Colon (tissue), 2 donors: ENCODE results near the gene TUBA3D.
"Not testable (repeated sequence)": the region's sequence is repeated elsewhere in the genome, so short reads cannot be mapped to it uniquely, and the experiment has no call there.

Experiments used
- FAIRE-seq: peaks from 2 replicates; lab custom pipeline; 2012; peaks lifted over from hg19 to GRCh38; lab: Jason Lieb, UNC
- donor health status: control.
- donor health status: control.

The TUBA3D gene

DNA sequence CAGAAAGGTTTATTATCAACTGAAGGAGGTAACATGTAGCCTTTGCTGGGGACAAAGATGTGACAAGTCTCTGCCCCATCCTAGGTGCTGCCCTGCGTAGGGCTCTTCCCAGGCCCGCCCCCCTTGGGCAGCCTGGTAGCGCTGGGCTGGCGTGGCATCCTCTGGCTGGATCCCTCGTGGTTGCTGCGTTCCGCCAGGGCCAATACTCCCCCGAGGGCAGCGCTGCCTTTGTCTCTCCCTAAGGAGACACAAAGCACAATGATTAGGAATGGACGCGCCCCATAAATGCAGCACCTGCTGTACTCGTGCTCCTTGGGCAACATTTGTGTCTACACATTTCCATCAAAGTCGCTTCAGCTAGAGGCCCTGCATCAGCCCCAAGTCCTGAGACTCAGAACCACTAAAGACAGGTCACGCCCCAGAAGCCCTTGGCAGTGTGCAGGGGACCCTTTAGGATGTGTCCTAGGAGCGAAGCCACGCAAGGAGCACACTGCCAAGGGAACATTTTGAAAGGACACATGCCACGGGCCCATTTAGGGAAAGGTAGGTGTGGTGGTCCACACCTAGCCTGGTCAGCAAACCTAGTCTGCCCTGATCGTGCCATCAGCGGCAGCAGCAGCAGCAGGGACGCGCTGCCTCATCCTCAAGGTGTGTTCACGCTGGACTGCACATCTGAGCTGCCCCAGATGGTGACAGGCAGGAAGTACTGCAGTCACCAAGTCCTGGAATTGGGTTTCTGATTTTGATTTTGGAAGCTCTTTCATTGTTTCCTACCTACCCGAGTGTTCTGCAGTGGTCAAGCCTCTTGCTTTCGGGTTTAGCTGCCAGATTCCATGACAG is 8.3 kb downstream of the TUBA3D start:
- not testable (repeated sequence) for FAIRE-seq

DNA sequence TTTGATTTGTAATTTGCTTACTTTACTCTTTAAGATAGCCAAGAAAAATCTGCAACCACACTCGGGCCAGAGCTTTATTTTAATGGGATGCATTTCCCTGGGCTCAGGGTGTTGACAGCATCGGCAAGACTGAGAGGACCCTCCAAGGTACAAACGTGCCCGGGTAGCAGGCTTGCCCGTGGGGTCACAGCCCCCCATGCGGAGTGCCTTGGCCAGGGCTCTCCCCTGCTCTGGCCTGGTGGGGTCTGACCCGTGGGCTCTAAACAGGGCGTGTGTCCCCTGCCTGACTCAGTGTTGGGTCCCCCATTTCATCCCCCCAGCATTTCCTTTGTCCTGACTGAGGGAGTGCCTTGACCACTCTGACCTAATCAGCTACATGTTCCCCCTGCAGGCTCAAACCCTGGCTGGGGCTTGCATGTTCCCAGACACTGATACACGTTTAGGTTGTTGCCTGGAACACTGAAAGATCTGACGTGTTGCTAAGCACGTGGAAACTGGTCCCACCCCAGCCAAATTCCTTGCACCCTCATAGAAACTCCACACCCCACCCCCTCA is 9.1 kb downstream of the TUBA3D start:
- FAIRE-seq = not testable (repeated sequence)

- not testable (repeated sequence) for FAIRE-seq
These were observed 10.4 kb downstream of the TUBA3D start for GRCh38 chr2:131486201-131486902.

GRCh38 chr2:131488306-131489205 is 12.6 kb downstream of the TUBA3D start:
- no peak for FAIRE-seq

DNA sequence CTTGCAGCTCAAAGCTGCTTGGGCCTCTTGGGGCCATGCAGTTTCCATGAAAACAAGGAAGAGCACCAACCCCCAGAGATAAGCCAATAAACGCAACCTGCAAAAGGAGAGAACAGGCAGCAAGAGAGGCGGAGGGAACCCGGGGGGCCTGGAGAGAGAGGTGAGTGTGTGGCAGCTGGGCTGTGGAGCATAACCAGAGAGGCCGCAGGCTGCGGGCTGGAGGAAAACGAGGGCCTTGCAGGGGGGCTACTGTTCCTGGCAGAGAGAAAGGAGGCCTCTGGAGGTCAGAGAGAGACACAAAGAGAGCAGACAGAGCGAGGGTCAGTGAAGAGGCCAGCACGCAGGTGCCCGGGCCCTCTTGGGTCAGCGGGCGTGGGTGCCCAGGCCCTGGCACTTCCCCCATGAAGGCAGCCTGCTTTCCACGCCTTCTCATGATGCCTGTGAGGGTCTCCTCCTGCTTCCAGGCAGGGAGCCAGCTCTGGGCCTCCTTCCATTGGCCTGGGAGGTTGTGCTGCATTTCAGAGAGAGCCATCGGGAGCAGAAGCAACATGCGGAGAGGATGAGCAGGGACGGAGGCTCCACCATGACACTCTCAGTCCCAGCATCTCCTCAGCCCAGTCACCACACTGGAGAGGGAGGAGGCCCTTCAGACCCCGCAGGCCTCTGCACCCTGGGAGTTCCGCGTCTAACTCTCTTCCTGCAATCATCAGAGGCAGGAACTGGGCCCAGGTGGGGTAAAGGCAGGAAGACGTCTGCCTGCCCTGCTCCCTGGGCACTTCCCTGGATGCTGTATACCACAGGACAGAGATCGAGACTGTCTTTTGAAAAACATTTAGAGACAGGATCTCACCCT is 14.9 kb downstream of the TUBA3D start:
- FAIRE-seq = not testable (repeated sequence)

GRCh38 chr2:131491469-131491836 is 15.5 kb downstream of the TUBA3D start:
- FAIRE-seq = not testable (repeated sequence)

GRCh38 chr2:131492015-131492417 is 16.1 kb downstream of the TUBA3D start, which contains the start of gene MZT2A:
TSS of gene MZT2A (minus strand) at chr2:131492397. CDS start at chr2:131492376, 21 bp downstream.
- not testable (repeated sequence) for FAIRE-seq

- no peak for FAIRE-seq
These were observed 16.7 kb downstream of the TUBA3D start for GRCh38 chr2:131492418-131493198.

GRCh38 chr2:131493199-131493968 is 17.5 kb downstream of the TUBA3D start:
- no peak for FAIRE-seq

GRCh38 chr2:131495506-131495905 is 19.6 kb downstream of the TUBA3D start:
- FAIRE-seq = not testable (repeated sequence)

DNA sequence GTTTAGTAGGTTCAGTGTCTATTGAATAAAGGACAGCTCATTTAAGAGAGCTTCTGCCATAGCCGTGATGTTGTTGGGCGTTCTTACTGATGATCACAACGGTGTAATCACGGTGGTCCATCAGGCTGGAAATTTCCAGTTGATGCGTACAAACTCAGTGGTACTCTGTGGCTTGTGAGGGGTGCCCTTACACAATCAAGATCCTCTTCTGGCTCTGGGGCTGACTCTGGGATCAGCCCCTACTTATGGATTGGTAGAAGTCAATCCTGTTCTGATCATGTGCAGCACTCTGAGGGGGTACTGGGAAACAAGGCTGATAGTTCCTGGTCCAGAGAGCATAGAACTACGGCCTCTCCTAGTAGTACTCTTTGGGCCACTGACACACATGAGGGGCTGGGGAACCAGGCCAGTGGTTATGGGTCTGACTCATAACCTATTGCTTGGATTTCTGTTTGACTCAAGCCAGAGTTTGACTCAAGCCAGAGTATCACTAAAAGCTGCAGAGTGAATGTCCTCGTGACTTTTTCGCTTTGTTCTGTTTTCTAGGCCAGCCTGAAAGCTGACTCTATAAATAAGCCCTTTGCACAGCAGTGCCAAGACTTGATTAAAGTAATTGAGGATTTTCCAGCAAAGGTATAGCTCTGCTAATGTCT is 22.5 kb downstream of the TUBA3D start:
- not testable (repeated sequence) for FAIRE-seq

DNA sequence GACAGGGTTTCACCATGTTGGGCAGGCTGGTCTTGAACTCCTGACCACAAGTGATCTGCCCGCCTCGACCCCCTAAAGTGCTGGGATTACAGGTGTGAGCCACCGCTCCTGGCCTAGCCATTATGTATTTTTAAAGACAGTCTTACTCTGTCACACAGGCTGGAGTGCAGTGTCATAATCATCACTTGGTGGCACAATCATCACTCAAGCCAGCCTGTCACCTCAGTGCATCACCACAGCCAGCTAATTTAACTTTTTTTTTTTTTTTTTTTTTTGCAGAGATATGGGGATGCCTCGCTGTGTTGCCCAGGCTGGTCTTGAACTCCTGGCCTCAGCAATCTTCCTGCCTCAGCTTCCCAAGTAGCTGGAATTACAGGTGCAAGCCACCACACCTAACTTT is 27.7 kb downstream of the TUBA3D start:
- FAIRE-seq = not testable (repeated sequence)

- not testable (repeated sequence) for FAIRE-seq
These were observed 28.3 kb downstream of the TUBA3D start for GRCh38 chr2:131504082-131504750.

DNA sequence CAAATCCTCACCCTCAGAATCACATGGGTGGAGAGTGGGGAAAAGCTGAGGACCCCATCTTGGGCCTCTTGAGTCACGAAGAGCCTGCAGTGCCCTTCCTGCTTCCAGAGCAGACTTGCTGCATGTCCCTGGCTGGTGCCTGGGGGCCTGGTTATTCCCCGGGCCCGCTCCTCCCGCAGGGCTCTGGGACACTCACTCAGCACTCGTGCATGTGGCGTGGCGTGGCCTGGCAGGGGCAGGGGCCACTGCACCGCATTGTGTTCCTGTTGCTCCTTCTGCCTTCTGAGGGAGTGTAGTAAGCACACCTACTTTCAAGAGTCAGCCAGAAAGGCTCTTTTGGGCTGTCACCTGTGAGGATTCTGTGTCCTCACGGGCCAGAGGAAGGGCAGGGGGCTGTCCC is 33.7 kb downstream of the TUBA3D start:
- FAIRE-seq = no peak

GRCh38 chr2:131511291-131511968 is 35.5 kb downstream of the TUBA3D start:
- not testable (repeated sequence) for FAIRE-seq

- not testable (repeated sequence) for FAIRE-seq
These were observed 36.3 kb downstream of the TUBA3D start for GRCh38 chr2:131511969-131512870.
